Cardiac fibroblast (primary cell): ENCODE measurements around the gene TRABD2B.

Experiments
- DNase-seq, 2 donors: peaks; one replicate each; pipeline versions ENCODE4 v3.0.0 to v3.0.0-alpha.2; 2010; ENCODE audit warnings: low read depth in 2 of 2
- H3K4me3 ChIP-seq, 2 donors: replicated peaks in 1 of 2; 1 replicate in 1 of 2; 2 replicates in 1 of 2; pipeline ENCODE4 v1.5.1; 2011; ENCODE audit warnings: low read depth in 2 of 2, low read length in 2 of 2, mild to moderate bottlenecking in 2 of 2, moderate library complexity in 1 of 2
- CTCF ChIP-seq: IDR thresholded peaks from one replicate; pipeline ENCODE4 v1.5.1; 2011; ENCODE audit warnings: low read depth, mild to moderate bottlenecking, low read length, inconsistent platforms

Gene TRABD2B

GRCh38 chr1:47987601-47988000, 9.6 kb downstream of the TRABD2B start:
- no peak for DNase-seq
- no peak overlapping the region for H3K4me3 ChIP-seq
- TF ChIP-seq CTCF = no peak

- peak in 1 of 2 donors; percentile 73 for DNase-seq
- no peak for TF ChIP-seq CTCF
- no peak overlapping the region for H3K4me3 ChIP-seq
Measured at GRCh38 chr1:47986761-47987200, 10.4 kb downstream of the TRABD2B start.

GRCh38 chr1:47985018-47985417, 12.2 kb downstream of the TRABD2B start:
- DNase-seq = no peak
- H3K4me3 ChIP-seq = no peak overlapping the region
- no peak for TF ChIP-seq CTCF

- no peak for DNase-seq
- TF ChIP-seq CTCF = no peak
- H3K4me3 ChIP-seq = no peak overlapping the region
Measured at GRCh38 chr1:47984175-47984789, 12.9 kb downstream of the TRABD2B start.

GRCh38 chr1:47983691-47984090, 13.5 kb downstream of the TRABD2B start:
- H3K4me3 ChIP-seq = no peak overlapping the region
- no peak for TF ChIP-seq CTCF
- DNase-seq = no peak

GRCh38 chr1:47981667-47982350, 15.4 kb downstream of the TRABD2B start:
- H3K4me3 ChIP-seq = no peak overlapping the region
- no peak for DNase-seq
- no peak for TF ChIP-seq CTCF
